ENCODE data around the gene SMAGP.
"Not testable (repeated sequence)": the region's sequence is repeated elsewhere in the genome, so short reads cannot be mapped to it uniquely, and the experiment has no call there.

SMAGP gene

DNA sequence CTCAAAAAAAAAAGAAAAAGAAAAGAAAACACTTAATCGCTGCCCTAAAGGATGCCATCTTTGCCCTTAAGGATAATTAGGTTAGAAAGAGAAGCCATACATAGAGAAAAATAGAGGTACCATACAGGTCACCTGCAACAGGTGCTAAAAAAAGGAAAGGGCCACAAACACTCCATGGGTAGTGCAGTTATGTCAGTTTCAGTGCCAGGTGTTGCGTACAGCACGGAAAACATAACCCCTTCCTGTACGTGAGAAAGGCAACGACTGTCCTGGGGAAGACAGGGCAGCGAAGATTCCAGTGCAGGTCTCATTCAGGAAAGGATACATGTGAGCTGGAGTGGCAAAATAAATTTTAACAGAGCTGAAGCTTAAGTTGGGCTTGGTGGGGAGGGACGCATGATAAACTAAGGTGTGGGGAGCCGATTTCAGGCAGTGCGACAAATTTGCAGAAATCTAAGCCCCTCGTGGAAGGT is 32.1 kb downstream of the SMAGP start:
- H3K9me3 ChIP-seq (ENCODE audit: control insufficient read depth, low read depth, low read length), result no peaks in the 10 kb centered on the region
- peak overlapping the region; percentile 89 for H3K27ac ChIP-seq (ENCODE audit: low read length)
- peak overlapping the region; percentile 100 for H3K4me3 ChIP-seq (ENCODE audit: low read length)
- H3K9ac ChIP-seq (ENCODE audit: low read length), result peak overlapping the region; percentile 99
- H3K4me1 ChIP-seq (ENCODE audit: control insufficient read depth, low read depth, low read length), result peaks cover 12% of the 10 kb centered on the region
- H3K36me3 ChIP-seq (ENCODE audit: control insufficient read depth, low read depth, low read length), result peaks cover 29% of the 10 kb centered on the region
- no peaks in the 10 kb centered on the region for H3K27me3 ChIP-seq (ENCODE audit: control insufficient read depth, insufficient read depth, low read length)

DNA sequence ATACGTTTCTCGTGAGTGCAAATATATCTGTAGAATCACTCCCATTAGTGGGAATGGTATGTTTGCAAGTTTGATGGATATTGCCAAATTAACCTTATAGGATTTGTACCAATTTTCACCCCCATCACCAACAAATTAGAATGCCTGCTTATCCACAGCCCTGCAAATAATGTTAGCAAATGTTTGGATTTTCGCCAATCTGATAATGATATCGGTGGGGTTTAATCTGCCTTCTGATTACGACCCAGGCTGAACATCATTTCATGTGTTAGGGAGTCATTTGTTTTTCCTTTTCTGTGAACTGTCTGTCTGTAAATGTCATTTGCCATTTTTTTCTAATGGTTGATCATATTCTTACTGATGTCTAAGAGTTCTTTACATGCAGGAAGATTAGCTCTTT is 35.7 kb downstream of the SMAGP start:
- H3K36me3 ChIP-seq (ENCODE audit: control insufficient read depth, low read depth, low read length), result no peaks in the 10 kb centered on the region
- no peaks in the 10 kb centered on the region for H3K27me3 ChIP-seq (ENCODE audit: control insufficient read depth, insufficient read depth, low read length)
- no peak overlapping the region for H3K4me3 ChIP-seq (ENCODE audit: low read length)
- H3K9me3 ChIP-seq (ENCODE audit: control insufficient read depth, low read depth, low read length), result no peaks in the 10 kb centered on the region
- H3K27ac ChIP-seq (ENCODE audit: low read length), result no peak overlapping the region
- no peak overlapping the region for H3K9ac ChIP-seq (ENCODE audit: low read length)
- H3K4me1 ChIP-seq (ENCODE audit: control insufficient read depth, low read depth, low read length), result peaks cover 6% of the 10 kb centered on the region

DNA sequence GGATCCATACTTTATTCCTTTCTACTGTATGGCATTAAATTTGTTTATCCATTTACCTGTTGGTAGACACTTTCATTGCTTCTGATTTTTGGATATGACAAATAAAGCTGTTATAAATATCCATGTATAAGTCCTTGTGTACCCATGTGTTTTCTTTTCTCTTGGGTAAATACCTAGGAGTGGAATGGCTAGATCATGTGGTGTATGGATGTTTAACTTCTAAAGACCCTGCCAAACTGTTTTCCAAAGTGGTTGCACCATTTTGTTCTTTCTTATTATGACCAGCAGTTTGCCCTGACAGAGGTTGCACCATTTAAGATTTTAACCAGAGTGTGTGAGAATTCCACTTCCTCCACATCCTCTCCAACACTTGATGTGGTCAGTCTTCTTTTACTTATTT is 37.6 kb downstream of the SMAGP start:
- no peaks in the 10 kb centered on the region for H3K4me1 ChIP-seq (ENCODE audit: control insufficient read depth, low read depth, low read length)
- no peaks in the 10 kb centered on the region for H3K27me3 ChIP-seq (ENCODE audit: control insufficient read depth, insufficient read depth, low read length)
- H3K9me3 ChIP-seq (ENCODE audit: control insufficient read depth, low read depth, low read length), result no peaks in the 10 kb centered on the region
- no peak overlapping the region for H3K9ac ChIP-seq (ENCODE audit: low read length)
- H3K4me3 ChIP-seq (ENCODE audit: low read length), result no peak overlapping the region
- no peak overlapping the region for H3K27ac ChIP-seq (ENCODE audit: low read length)
- H3K36me3 ChIP-seq (ENCODE audit: control insufficient read depth, low read depth, low read length), result no peaks in the 10 kb centered on the region

DNA sequence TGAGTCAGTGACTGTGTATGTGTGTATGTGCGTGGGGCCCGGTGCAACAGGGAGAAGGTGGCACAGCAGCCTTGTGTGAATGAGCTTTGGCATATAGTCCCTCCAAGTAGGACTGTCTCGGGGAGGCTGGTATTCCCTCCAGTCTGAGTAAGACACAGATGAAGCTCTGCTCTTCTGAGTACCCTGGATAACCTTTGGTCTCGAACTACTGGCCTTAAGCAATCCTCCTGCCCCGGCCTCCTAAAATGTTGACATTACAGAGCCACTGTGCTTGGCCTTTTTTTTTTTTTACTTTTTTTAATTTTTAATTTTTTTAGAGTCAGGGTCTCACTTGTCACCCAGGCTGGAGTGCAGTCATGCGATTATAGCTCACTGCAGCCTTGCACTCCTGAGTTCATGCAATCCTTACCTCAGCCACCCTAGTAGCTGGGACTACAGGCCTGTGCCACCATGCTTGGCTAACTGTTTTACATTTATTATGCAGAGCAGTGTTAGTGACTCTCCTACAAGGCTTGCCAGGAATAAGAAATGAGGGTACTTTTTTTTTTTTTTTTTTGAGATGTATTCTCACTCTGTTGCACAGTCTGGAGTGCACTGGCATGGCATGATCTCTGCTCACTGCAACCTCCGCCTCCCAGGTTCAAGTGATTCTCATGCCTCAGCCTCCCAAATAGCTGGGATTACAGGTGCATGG is 41.0 kb downstream of the SMAGP start:
- Histone ChIP-seq H3K9me3 (ENCODE audit: control insufficient read depth, low read depth, low read length) (no peaks in the 10 kb centered on the region), H3K27ac (ENCODE audit: low read length) (no peak overlapping the region), H3K4me3 (ENCODE audit: low read length) (no peak overlapping the region), H3K9ac (ENCODE audit: low read length) (no peak overlapping the region), H3K27me3 (ENCODE audit: control insufficient read depth, insufficient read depth, low read length) (no peaks in the 10 kb centered on the region), H3K36me3 (ENCODE audit: control insufficient read depth, low read depth, low read length) (no peaks in the 10 kb centered on the region), H3K4me1 (ENCODE audit: control insufficient read depth, low read depth, low read length) (no peaks in the 10 kb centered on the region)

DNA sequence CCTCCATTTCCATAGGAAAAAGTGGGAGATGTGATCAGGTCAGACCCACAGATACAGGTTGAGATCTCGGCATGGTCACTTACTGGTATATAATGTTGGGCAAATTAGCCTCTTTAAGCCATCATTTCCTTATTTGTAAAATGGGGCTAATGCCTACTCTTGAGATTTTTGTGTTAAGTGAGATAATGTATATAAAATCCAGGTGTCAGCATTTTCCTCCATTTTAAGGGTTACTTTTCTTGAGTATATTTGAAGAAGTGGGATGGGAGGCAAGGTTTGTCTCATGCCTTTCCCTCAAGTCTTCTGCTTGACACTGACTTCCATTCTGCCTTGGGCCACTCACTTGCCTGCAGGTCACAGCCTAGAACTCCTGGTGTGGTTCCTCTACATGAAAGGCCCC is 42.3 kb downstream of the SMAGP start:
- H3K4me1 ChIP-seq (ENCODE audit: control insufficient read depth, low read depth, low read length), result no peaks in the 10 kb centered on the region

DNA sequence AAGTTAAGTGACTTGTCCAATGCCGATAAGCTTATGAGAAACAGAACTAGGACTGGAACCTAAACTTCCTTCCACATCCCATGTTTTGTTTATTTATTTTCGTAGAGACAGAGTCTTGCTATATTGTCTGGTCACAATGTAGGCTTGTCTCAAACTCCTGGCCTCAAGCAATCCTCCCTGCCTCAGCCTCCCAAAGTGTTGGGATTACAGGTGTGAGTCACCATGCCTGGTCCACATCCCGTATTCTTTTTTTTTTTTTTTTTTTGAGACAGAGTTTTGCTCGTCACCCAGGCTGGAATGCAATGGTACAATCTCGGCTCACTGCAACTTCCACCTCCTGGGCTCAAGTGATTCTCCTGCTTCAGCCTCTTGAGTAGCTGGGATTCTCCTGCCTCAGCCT is 43.1 kb downstream of the SMAGP start:
- H3K9me3 ChIP-seq (ENCODE audit: control insufficient read depth, low read depth, low read length); H3K4me1 ChIP-seq (ENCODE audit: control insufficient read depth, low read depth, low read length); H3K27me3 ChIP-seq (ENCODE audit: control insufficient read depth, insufficient read depth, low read length); H3K27ac ChIP-seq (ENCODE audit: low read length); H3K4me3 ChIP-seq (ENCODE audit: low read length); H3K36me3 ChIP-seq (ENCODE audit: control insufficient read depth, low read depth, low read length); H3K9ac ChIP-seq (ENCODE audit: low read length): not testable (repeated sequence)

More for the DNA sequence above, 42.3 kb downstream of the SMAGP start:
- Histone ChIP-seq H3K9me3 (ENCODE audit: control insufficient read depth, low read depth, low read length) (no peaks in the 10 kb centered on the region), H3K27ac (ENCODE audit: low read length) (no peak overlapping the region), H3K27me3 (ENCODE audit: control insufficient read depth, insufficient read depth, low read length) (no peaks in the 10 kb centered on the region), H3K36me3 (ENCODE audit: control insufficient read depth, low read depth, low read length) (no peaks in the 10 kb centered on the region), H3K9ac (ENCODE audit: low read length) (no peak overlapping the region), H3K4me3 (ENCODE audit: low read length) (no peak overlapping the region)

DNA sequence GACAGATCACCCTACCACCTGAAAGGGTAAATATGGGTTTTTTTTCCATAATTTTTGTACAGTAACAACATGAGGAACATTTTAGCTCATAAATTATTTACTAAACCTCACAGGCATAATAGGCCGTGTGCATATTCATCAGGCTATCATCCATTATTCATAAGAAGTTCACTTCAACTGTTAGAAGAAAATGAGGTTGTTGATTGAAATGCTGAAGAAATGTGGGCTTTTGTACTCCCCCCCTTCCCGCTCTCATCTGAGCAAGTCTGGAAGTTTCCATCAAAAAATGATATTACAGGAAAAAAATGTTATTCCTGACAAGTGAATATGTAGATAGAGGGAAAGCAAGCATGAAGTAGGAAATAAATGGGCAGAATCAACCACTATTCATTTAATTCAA is 44.4 kb downstream of the SMAGP start:
- no peaks in the 10 kb centered on the region for H3K27me3 ChIP-seq (ENCODE audit: control insufficient read depth, insufficient read depth, low read length)
- no peak overlapping the region for H3K4me3 ChIP-seq (ENCODE audit: low read length)
- no peaks in the 10 kb centered on the region for H3K36me3 ChIP-seq (ENCODE audit: control insufficient read depth, low read depth, low read length)
- no peak overlapping the region for H3K9ac ChIP-seq (ENCODE audit: low read length)
- H3K27ac ChIP-seq (ENCODE audit: low read length), result no peak overlapping the region
- H3K4me1 ChIP-seq (ENCODE audit: control insufficient read depth, low read depth, low read length), result no peaks in the 10 kb centered on the region
- no peaks in the 10 kb centered on the region for H3K9me3 ChIP-seq (ENCODE audit: control insufficient read depth, low read depth, low read length)

DNA sequence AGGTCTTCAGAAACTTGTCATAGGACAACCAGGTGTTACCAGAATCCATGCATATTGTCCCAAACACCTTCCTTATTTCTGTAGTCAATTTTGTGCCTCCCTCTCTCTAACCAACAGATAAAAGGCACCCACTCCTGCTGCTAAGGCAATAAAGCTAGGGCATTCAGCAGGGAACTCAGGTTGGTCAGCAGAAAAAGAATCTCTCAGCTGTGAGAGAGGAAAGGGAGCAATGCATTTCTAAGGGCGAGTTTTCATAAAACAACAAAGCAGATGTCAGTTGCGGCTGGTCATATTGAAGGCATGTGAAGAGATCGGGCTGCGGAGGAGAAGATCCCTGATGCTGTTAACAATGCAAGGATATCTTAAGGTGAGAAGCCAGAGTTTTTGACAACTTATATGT is 45.0 kb downstream of the SMAGP start:
- Histone ChIP-seq H3K4me3 (ENCODE audit: low read length) (no peak overlapping the region), H3K27me3 (ENCODE audit: control insufficient read depth, insufficient read depth, low read length) (no peaks in the 10 kb centered on the region), H3K36me3 (ENCODE audit: control insufficient read depth, low read depth, low read length) (no peaks in the 10 kb centered on the region), H3K4me1 (ENCODE audit: control insufficient read depth, low read depth, low read length) (no peaks in the 10 kb centered on the region), H3K9me3 (ENCODE audit: control insufficient read depth, low read depth, low read length) (no peaks in the 10 kb centered on the region), H3K9ac (ENCODE audit: low read length) (no peak overlapping the region), H3K27ac (ENCODE audit: low read length) (no peak overlapping the region)

DNA sequence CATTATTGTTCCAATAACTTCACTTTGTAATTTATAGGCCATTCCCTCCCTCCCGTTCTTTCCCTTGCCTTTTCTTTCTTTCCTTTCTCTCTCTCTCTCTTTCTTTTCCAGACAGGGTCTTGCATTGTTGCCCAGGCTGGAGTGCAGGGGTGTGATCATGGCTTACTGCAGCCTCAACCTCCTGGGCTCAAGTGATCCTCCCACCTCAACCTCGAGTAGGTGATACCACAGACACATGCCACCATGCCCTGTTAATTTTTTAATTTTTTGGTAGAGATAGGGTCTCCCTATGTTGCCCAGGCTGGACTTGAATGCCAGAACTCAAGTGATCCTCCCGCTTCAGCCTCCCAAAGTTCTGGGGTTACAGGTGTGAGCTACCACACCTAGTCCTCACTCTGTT is 45.6 kb downstream of the SMAGP start:
- no peak overlapping the region for H3K9ac ChIP-seq (ENCODE audit: low read length)
- H3K36me3 ChIP-seq (ENCODE audit: control insufficient read depth, low read depth, low read length), result no peaks in the 10 kb centered on the region
- H3K4me3 ChIP-seq (ENCODE audit: low read length), result no peak overlapping the region
- no peaks in the 10 kb centered on the region for H3K27me3 ChIP-seq (ENCODE audit: control insufficient read depth, insufficient read depth, low read length)
- H3K27ac ChIP-seq (ENCODE audit: low read length), result no peak overlapping the region
- no peaks in the 10 kb centered on the region for H3K9me3 ChIP-seq (ENCODE audit: control insufficient read depth, low read depth, low read length)
- peaks cover under 1% of the 10 kb centered on the region for H3K4me1 ChIP-seq (ENCODE audit: control insufficient read depth, low read depth, low read length)

DNA sequence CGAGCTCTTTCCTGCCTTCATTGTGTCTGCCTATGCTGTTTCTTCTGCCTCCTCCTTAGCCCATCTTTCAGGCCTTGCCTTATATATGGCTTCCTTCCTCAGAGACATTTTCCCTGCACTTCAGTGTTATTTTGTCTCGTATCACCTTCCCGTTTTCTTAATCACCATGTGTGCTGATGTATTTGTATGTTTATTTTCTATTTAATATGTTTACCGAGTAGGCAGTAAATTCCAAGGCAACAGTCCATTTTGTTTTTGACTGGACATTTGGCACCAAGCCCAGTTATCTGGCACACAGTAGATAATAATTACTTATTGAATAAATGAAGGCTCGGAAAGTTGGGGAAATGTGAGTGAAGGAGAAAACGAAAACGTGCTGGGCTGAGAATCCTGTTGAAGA is 47.8 kb downstream of the SMAGP start:
- H3K36me3 ChIP-seq (ENCODE audit: control insufficient read depth, low read depth, low read length), result no peaks in the 10 kb centered on the region
- H3K9me3 ChIP-seq (ENCODE audit: control insufficient read depth, low read depth, low read length), result no peaks in the 10 kb centered on the region
- H3K27ac ChIP-seq (ENCODE audit: low read length), result no peak overlapping the region
- H3K27me3 ChIP-seq (ENCODE audit: control insufficient read depth, insufficient read depth, low read length), result no peaks in the 10 kb centered on the region
- no peak overlapping the region for H3K4me3 ChIP-seq (ENCODE audit: low read length)
- no peak overlapping the region for H3K9ac ChIP-seq (ENCODE audit: low read length)
- H3K4me1 ChIP-seq (ENCODE audit: control insufficient read depth, low read depth, low read length), result peaks cover 15% of the 10 kb centered on the region

DNA sequence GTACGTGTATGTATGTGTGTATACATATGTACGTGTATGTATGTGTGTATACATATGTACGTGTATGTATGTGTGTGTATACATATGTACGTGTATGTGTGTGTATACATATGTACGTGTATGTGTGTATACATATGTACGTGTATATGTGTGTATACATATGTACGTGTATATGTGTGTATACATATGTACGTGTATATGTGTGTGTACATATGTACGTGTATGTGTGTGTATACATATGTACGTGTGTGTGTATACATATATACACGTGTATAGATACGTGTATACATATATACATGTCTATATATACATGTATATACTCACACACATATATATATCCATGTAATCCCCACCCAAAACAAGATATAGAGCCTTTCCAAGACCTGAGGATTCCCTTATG is 50.4 kb downstream of the SMAGP start:
- not testable (repeated sequence) for H3K9ac ChIP-seq (ENCODE audit: low read length); H3K36me3 ChIP-seq (ENCODE audit: control insufficient read depth, low read depth, low read length); H3K27me3 ChIP-seq (ENCODE audit: control insufficient read depth, insufficient read depth, low read length); H3K27ac ChIP-seq (ENCODE audit: low read length); H3K9me3 ChIP-seq (ENCODE audit: control insufficient read depth, low read depth, low read length)
- peaks cover 15% of the 10 kb centered on the region for H3K4me1 ChIP-seq (ENCODE audit: control insufficient read depth, low read depth, low read length)
- peak overlapping the region; percentile 82 for H3K4me3 ChIP-seq (ENCODE audit: low read length)

DNA sequence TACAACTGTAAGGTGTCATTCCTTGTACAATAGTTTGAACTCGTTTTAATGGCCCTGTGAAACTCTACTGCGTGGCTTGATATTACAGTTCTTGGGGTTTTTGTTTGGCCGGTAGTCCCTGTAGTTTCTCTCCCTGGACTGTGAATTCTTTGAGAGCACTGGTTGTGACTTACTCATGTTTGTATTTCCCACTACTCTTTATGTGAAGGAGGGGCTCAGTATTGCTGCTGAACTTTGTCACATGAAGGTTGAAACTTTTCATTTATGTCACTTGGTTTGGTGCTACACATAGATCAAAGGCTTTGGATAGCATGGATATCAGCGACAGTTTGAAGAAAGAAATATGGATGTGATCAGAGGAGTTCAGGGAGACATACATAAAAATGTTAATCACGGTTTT is 50.9 kb downstream of the SMAGP start:
- Histone ChIP-seq H3K27ac (ENCODE audit: low read length) (no peak overlapping the region), H3K9me3 (ENCODE audit: control insufficient read depth, low read depth, low read length) (no peaks in the 10 kb centered on the region), H3K36me3 (ENCODE audit: control insufficient read depth, low read depth, low read length) (no peaks in the 10 kb centered on the region), H3K4me3 (ENCODE audit: low read length) (peak overlapping the region; percentile 82), H3K9ac (ENCODE audit: low read length) (peak overlapping the region; percentile 79), H3K4me1 (ENCODE audit: control insufficient read depth, low read depth, low read length) (peaks cover 15% of the 10 kb centered on the region), H3K27me3 (ENCODE audit: control insufficient read depth, insufficient read depth, low read length) (no peaks in the 10 kb centered on the region)
